Osteoblast (primary cell): ENCODE measurements around the gene FAM83E. TPM values are rescaled to one million over a fixed set of nuclear protein-coding genes. Genes with fewer than 3 reads are reported as not detected.
A peak's percentile ranks its signal among the peaks of the same experiment; 100 is the strongest.

Source experiments
- DNase-seq: peaks from one replicate; pipeline ENCODE4 v3.0.0; 2011; ENCODE audit warnings: low spot score, mixed read lengths; ENCODE audit not compliant: insufficient read length; ENCODE audit errors: missing footprints
- H2AFZ ChIP-seq: 2 replicates; pipeline ENCODE4 v1.6.0; 2011; ENCODE audit warnings: mild to moderate bottlenecking, low read length
- H3K27ac ChIP-seq: 2 replicates; pipeline ENCODE4 v1.5.1; 2011; ENCODE audit warnings: mild to moderate bottlenecking, low read depth, low read length, moderate library complexity
- H3K27me3 ChIP-seq: 2 replicates; pipeline ENCODE4 v1.6.0; 2012; ENCODE audit warnings: mild to moderate bottlenecking, control low read depth, inconsistent platforms, low read length, moderate library complexity; ENCODE audit not compliant: insufficient read depth
- H3K36me3 ChIP-seq: 2 replicates; pipeline ENCODE4 v1.5.1; 2011; ENCODE audit warnings: mild to moderate bottlenecking, low read length, control low read depth, moderate library complexity; ENCODE audit not compliant: insufficient read depth
- H3K4me1 ChIP-seq: 2 replicates; pipeline ENCODE4 v1.5.1; 2011; ENCODE audit warnings: mild to moderate bottlenecking, low read length, control low read depth, moderate library complexity; ENCODE audit not compliant: insufficient read depth
- H3K4me2 ChIP-seq: 2 replicates; pipeline ENCODE4 v1.6.0; 2011; ENCODE audit warnings: mild to moderate bottlenecking, low read length; ENCODE audit not compliant: insufficient read depth
- H3K4me3 ChIP-seq: fragments of 200-600 bp; sonication (generic); 3 replicates; pipeline ENCODE4 v1.5.1; 2012; ENCODE audit warnings: mild to moderate bottlenecking, low read length, inconsistent platforms; ENCODE audit not compliant: insufficient read depth
- H3K79me2 ChIP-seq: 2 replicates; pipeline ENCODE4 v1.6.0; 2012; ENCODE audit warnings: mild to moderate bottlenecking, low read length, control low read depth, inconsistent platforms; ENCODE audit not compliant: insufficient read depth
- H3K9me3 ChIP-seq: 2 replicates; pipeline ENCODE4 v1.5.1; 2011; ENCODE audit warnings: low read depth, low read length, control low read depth
- H4K20me1 ChIP-seq: 2 replicates; pipeline ENCODE4 v1.6.0; 2012; ENCODE audit warnings: mild to moderate bottlenecking, low read length, control low read depth; ENCODE audit not compliant: insufficient read depth
- total RNA-seq: library from RNA; depleted of rRNA; stranded (reverse); fragments of >200 nt; gene quantifications from 2 replicates; pipeline ENCODE4 v1.2.3, GENCODE V29; 2012
- TF ChIP-seq, protein P1 (sequence below): IDR thresholded peaks from 2 replicates; pipeline ENCODE4 v1.5.1; 2011; ENCODE audit warnings: mild to moderate bottlenecking, low read depth, low read length, moderate library complexity; ENCODE audit errors: extremely low read depth

The FAM83E gene
- total RNA-seq, 1 donor = not detected

GRCh38 chr19:48568345-48568886 lies 46.5 kb downstream of the FAM83E start:
- Histone ChIP-seq H3K9me3 (no peaks in the 10 kb centered on the region), H3K36me3 (no peaks in the 10 kb centered on the region), H3K4me3 (peak overlapping the region; percentile 33), H3K27me3 (no peaks in the 10 kb centered on the region), H3K79me2 (no peaks in the 10 kb centered on the region), H2AFZ (peak overlapping the region; percentile 65), H3K4me1 (peaks cover 12% of the 10 kb centered on the region), H4K20me1 (no peaks in the 10 kb centered on the region), H3K4me2 (peak overlapping the region; percentile 59), H3K27ac (peak overlapping the region; percentile 1)
- DNase-seq = peak; percentile 97
- TF ChIP-seq, protein P1, sequence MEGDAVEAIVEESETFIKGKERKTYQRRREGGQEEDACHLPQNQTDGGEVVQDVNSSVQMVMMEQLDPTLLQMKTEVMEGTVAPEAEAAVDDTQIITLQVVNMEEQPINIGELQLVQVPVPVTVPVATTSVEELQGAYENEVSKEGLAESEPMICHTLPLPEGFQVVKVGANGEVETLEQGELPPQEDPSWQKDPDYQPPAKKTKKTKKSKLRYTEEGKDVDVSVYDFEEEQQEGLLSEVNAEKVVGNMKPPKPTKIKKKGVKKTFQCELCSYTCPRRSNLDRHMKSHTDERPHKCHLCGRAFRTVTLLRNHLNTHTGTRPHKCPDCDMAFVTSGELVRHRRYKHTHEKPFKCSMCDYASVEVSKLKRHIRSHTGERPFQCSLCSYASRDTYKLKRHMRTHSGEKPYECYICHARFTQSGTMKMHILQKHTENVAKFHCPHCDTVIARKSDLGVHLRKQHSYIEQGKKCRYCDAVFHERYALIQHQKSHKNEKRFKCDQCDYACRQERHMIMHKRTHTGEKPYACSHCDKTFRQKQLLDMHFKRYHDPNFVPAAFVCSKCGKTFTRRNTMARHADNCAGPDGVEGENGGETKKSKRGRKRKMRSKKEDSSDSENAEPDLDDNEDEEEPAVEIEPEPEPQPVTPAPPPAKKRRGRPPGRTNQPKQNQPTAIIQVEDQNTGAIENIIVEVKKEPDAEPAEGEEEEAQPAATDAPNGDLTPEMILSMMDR = no peak

DNA sequence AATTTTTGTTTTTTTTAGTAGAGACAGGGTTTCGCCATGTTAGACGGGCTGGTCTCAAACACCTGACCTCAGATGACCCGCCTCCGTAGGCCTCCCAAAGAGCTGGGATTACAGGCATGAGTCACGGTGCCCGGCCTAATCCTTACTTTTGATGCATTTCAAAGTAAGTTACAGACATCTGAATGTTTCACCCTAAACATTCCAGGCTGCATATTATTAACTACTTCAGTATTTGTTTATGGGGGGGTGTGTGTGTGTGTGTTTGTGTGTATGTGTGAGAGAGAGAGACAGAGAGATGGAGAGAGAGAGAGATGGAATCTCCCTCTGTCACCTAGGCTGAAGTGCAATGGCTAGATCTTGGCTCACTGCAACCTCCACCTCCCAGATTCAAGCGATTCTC lies 49.8 kb downstream of the FAM83E start:
- Histone ChIP-seq H2AFZ (no peak overlapping the region), H3K36me3 (no peaks in the 10 kb centered on the region), H4K20me1 (no peaks in the 10 kb centered on the region), H3K4me3 (no peak overlapping the region), H3K27ac (no peak overlapping the region), H3K9me3 (no peaks in the 10 kb centered on the region), H3K79me2 (no peaks in the 10 kb centered on the region), H3K4me2 (no peak overlapping the region), H3K4me1 (peaks cover 12% of the 10 kb centered on the region), H3K27me3 (no peaks in the 10 kb centered on the region)
- TF ChIP-seq, protein P1 = no peak
- DNase-seq = no peak

Other genes starting within 250 kb of the FAM83E start
- 95.2 and 119 TPM in 2 replicates for gene KDELR1, start 223.5 kb downstream of the FAM83E start, total RNA-seq
- gene GRIN2D, start 221.4 kb downstream of the FAM83E start, total RNA-seq = under 0.01 TPM in 2 replicates
- 23.3 and 25.0 TPM in 2 replicates for gene GRWD1, start 169.1 kb downstream of the FAM83E start, total RNA-seq
- gene KCNJ14, start 159.5 kb downstream of the FAM83E start, total RNA-seq = 0.59 and 0.72 TPM in 2 replicates
- gene CYTH2, start 145.7 kb downstream of the FAM83E start, total RNA-seq = 63.6 and 66.2 TPM in 2 replicates
- gene LMTK3, start 103.2 kb downstream of the FAM83E start, total RNA-seq = not detected in 2 replicates
- gene SULT2B1, start 62.9 kb downstream of the FAM83E start, total RNA-seq = under 0.01 TPM in 1 of 2 replicates, not detected in the other
- gene SPACA4, start 8.3 kb downstream of the FAM83E start, total RNA-seq = not detected in 2 replicates
- 1,357 and 1,526 TPM in 2 replicates for gene RPL18, start 4.1 kb upstream of the FAM83E start, total RNA-seq
- 13.0 and 13.3 TPM in 2 replicates for gene SPHK2, start 4.4 kb upstream of the FAM83E start, total RNA-seq
- gene DBP, start 22.3 kb upstream of the FAM83E start, total RNA-seq = 14.5 and 18.3 TPM in 2 replicates
- 1.8 and 2.7 TPM in 2 replicates for gene CA11, start 31.1 kb upstream of the FAM83E start, total RNA-seq
- gene NTN5, start 57.9 kb upstream of the FAM83E start, total RNA-seq = under 0.01 and 0.29 TPM in 2 replicates
- not detected in 2 replicates for gene FUT2, start 80.9 kb upstream of the FAM83E start, total RNA-seq
- gene MAMSTR, start 104.6 kb upstream of the FAM83E start, total RNA-seq = 0.36 and 0.59 TPM in 2 replicates
- 2.1 and 3.6 TPM in 2 replicates for gene RASIP1, start 125.5 kb upstream of the FAM83E start, total RNA-seq
- not detected in 2 replicates for gene IZUMO1, start 131.8 kb upstream of the FAM83E start, total RNA-seq
- gene FUT1, start 137.6 kb upstream of the FAM83E start, total RNA-seq = under 0.01 TPM in 1 of 2 replicates, not detected in the other
- not detected in 2 replicates for gene FGF21, start 140.4 kb upstream of the FAM83E start, total RNA-seq
- 29.7 and 30.1 TPM in 2 replicates for gene BCAT2, start 196.0 kb upstream of the FAM83E start, total RNA-seq
- 1.8 and 2.1 TPM in 2 replicates for gene HSD17B14, start 221.4 kb upstream of the FAM83E start, total RNA-seq